GM18858 (cell line): Measurements from ENCODE around the gene PDE3A.

Experiments
- ATAC-seq: cut with Tn5 transposase; IDR thresholded peaks from one replicate; pipeline ENCODE4 v1.9.1; 2021; ENCODE audit not compliant: unreplicated experiment

PDE3A gene

DNA sequence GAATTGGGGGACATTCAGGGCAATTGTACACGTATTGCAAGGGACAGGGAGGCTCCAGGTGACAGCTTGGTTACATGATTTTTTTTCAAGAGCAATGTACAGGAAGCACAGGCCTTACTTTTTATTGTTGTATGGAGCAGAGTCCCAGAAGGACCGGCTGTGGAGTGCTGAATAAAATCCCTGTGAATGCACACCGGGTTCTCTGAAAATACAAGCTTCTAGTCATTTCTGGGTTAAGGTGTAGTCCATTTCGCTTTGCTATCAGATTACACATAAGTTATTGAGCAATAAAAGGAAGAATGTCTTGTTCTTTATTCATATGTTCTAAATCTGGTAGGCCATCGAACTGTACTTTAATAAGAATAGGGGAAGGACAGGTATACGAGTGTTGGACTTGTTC, 52.2 kb downstream of the PDE3A start:
- ATAC-seq: no peak

DNA sequence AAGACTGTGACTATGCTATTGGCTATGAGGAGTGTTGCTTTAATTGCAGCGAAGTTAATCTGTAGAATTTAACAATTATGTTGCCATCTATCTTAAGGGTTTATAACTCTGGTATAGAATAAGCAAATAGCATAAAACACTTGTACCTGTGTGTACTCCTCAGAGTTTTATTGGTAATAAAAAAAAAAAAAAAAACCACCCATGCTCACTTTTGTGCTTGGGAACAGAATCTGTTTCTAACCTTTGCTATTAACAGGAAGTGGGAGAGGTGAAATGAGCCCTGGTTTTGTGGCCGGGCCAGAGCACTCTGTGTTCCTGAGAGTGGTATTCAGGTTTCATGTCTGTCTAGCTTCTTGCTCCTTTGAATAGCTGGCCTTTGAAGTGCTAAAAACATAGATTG, 53.1 kb downstream of the PDE3A start:
- no peak for ATAC-seq

DNA sequence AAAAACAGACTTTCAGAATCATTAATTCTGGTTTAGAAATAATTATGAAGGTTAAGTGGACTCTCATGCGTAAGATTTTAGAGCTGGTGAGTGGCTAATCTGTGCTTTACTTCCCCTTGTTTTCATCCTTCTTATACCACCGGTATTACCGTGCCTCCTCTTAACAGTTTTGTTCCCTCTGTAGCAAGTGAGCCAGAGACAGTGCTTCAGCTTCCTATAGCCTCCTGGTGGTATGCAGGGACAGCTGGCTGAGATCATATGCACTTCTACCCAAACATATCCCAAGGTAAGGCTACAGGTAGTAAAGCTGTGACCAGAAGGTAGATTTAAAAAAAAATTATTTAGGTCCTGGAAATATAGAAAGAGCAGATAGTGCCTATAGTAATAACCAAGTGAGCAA, 55.2 kb downstream of the PDE3A start:
- ATAC-seq: no peak

DNA sequence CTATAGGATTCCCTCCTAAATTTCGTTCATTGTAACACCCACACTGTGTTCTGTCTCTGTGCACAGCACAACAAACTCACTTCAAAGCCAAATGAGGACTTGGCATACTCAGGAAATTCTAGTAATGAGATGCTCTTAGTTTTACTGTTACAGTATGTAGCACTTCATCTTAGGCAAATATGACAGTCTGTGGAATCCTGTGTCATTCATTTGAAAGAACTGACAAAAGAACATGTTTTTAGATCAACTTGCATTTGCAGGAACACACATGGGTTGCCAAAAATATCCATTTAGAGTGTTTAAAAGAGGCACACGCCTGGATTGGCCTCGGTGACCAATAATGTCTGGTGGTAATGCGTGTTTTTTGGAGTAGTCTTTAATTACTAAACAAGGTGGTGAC, 56.5 kb downstream of the PDE3A start:
- ATAC-seq: no peak

DNA sequence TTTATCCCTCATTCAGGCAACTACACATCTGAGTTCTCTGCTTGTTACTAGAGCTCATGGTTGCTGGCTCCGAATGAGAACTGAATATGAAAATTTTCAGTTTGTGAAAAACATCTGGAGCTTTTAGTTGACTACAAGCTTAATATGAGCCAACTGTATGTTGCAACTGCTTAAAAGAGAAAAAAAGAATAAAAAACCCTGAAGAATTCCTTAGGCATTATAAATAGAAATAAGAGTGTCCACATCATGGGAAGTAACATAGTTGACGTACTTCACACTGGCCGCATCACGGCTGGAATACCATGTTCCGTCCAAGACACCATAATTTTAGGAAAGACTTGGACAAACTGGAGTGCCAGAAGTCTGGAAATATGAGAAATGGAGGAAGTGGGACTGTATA, 57.9 kb downstream of the PDE3A start:
- ATAC-seq: no peak

DNA sequence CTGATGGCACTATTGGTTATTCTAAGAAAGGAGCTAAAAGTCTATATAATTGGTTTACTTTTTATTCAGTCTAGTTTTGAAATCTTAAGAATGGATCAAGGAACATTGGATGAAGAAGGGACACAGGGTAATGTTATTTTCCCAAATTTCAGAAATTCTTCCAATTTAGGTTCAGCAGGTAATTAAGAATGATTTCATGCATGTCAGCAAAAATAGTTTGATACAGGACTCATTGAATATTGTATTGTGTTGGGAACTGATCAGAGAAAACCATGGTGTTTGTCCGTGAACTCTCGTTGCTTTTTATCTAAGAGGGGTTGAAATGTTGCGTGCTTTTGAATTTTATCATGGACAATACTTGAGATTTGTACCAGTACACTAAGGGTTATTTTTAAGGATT, 58.6 kb downstream of the PDE3A start:
- no peak for ATAC-seq

DNA sequence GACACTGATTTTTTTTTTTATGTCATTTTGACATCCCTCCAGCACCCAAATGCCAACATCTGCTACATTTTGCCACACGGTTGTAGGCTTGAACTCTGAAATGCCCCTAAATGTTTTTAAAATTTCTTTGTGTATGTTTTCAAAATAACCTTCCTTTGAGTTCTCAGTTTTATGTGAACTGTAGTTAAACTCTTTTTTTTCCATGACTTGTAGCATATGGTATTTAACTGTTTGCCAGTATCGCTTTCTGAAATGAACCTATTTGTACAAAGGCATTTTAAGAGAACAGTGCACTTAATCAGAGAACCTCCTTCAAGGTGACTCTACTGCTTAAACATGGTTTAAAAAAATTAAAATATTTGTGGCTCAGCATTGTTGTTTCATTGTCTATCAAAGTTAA, 61.5 kb downstream of the PDE3A start:
- no peak for ATAC-seq

DNA sequence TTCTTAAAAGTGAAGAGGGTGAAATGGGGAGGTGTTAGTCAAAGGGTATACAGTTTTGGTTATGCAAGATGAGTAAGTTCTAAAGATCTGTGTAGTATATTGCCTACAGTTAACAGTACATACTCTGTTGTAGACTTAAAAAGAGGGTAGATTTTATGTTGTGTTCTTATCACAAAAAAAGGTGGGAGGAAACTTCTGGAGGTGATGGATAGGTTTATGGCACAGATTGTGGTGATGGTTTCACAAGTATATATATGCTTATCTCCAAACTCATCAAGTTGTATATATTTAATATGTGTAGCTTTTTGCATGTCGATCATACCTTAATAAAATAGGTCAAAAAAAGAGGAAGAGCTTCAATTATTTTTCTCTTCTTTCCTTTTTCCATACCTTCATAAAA, 64.0 kb downstream of the PDE3A start:
- no peak for ATAC-seq

DNA sequence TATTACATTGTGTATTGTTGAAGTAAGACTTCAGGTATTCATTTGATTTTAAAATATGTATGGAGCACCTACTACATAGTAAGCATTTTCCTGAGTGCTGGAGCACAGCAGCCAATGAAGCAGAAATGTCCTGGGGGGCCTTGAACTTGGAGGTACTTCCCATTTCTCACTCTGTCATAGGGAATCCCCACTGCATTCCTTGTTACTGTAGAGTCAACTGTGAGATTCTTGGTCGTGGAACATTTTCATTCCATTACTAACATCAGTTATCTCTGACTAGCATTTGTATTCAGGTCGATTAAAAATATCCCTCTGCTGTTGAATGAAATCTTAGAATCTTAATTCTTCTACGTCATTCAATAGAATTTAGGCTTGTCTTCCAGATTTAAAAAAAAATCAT, 66.7 kb downstream of the PDE3A start:
- ATAC-seq: no peak

DNA sequence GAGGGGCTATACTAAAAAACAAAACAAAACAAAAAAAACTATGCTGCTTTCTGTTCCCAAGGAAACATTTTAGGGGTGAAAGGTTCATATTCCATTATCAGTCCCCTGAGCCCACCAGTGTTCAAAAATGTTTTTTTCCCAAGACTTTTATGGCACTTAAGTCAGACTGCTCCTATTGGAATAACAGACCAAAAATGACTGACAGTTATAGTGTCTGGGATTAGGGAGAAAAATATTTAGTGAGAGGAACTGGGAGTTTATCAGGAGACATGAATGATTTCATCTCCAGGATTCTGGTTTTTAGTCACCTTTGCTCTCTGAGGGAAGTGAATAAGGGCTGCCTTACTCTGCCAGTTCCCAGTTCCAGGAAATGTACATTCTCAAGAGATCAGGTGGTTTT, 68.0 kb downstream of the PDE3A start:
- ATAC-seq: no peak

DNA sequence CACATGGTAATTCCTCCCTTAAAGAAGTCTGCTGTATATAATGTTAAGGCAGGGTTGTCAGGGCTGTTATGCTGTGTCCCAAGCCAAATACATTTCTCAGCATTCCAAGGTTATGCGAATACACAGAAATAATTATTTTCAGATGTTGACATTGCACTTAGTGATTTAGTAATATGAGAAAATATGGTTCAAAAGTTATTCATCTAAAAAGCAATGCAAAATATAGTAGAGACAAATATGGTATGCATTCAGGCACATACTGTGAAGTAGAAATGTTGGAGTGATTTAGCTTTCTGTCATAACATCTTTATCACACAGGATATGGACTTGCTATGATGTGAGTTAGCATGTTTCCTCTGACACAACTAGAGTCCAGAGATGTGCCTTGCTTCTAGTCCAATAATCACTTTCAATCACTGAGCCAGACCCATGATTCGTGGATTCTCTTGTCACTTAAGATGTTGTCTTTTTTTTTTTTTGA, 70.0 kb downstream of the PDE3A start:
- no peak for ATAC-seq

DNA sequence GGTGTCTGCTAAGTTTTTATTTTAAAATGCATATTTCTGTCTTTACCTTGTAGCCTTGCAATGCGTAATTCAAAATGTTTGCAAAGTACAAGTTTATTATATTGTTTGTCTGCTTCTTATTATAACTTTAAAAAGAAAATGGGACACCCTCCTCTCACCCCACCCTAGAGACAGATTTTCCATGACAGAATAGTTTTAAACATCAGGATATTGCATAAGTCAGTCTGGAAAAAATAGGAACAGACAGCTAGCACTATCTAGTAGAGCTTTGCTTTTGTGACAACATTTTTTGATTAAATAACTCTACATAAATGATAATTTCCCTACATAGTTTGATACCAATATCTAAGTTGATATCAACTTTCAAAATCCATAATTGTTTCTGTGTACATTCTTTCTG, 71.3 kb downstream of the PDE3A start:
- ATAC-seq: no peak

DNA sequence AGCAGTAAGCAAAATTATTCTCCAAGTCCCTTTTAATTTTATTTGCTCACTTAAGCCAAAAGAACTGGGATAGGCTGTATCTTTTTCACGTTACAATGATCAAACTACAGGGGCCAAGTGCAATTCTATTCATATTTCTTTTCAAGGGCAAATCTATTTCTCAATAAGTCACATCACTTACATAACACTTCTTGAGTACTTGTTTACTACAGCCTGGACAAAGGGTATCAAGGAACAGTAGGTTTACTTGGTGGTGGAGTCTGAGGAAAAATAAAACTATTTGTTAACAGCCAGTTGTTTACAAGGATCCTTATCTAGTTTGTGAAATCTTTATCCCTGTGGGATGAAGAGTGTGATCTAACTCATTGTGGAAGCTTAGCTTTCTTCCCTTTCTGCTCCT, 72.1 kb downstream of the PDE3A start:
- ATAC-seq: no peak

DNA sequence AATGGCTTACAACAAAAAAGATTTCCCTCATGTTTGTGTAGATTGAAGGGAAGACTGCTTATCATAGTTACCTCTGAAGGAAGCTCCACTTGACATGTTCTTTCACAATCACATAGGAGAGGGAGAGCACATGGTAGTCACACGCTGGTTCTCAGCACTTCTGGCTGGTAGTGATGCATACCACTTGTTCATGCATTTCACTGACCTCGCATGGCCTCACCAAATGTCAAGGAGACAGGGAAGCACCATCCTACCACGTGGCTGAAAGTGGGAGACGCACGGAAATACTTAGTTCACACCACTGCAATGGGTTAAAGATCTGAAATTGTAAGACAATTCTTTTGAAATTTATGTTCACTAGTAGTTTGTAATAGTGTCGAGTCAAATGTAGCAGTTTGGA, 74.0 kb downstream of the PDE3A start:
- ATAC-seq: no peak

DNA sequence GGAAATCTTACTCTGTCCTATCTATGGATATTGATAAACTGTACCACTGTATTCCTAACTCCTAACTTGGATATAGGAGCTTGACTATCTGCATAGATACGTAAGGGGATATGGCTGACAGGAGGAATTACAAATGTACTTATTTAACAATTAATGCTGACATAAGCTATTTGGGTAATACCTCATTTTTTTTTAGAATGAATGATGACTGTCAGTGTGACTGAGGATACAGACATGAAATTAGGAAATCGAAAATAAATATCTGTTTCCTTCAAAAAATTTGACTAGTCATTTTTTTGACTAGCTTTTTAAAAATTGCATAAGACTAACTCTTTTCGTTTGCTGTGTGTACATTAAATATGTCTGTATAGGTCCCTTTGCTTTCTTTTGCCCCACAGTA, 74.9 kb downstream of the PDE3A start:
- no peak for ATAC-seq

DNA sequence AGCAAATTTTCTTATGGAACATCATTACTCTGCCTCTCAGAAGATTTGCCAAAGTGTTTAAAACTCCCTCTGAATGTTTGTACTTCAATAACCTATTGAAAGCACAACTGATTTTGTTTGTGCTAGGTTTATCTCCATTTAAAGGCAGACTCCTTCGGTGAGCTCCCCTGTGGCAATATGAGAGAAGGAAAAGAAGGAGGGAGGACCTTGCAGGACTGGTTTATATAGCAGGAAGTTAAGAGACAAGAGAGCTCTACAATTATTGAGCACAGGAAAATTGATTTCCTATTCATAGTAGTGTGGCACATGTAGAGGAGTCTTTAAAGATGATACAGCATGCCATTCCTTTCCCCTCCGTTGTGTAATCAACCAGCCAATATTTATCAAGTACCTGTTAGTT, 75.5 kb downstream of the PDE3A start:
- ATAC-seq: no peak

DNA sequence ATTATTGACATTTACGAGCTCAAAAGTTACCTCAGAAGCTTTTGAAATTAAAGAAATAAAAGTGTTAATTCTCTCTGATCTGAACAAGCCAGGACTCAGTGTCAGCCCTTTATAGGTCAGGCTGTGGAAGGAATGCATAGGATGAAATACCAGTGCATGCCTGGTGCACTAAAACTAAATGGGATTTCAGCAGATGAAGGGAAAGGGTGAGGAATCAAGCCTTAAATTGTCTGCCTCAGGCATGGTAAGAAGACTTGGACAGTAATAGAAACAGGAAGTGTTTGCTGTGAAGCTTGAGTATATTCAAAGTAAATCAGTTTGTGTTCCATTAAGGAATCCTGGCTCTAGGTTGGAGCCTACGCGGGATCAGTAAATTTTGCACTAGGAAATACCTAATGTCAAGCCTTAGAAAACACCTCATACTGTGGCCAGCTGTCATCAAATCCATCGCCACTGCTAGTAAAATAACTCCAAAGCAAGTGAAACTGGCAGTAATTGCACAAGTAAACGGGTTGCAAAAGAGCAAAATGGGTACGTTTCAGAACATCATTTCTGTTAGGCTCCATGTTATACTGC, 76.3 kb downstream of the PDE3A start:
- no peak for ATAC-seq

DNA sequence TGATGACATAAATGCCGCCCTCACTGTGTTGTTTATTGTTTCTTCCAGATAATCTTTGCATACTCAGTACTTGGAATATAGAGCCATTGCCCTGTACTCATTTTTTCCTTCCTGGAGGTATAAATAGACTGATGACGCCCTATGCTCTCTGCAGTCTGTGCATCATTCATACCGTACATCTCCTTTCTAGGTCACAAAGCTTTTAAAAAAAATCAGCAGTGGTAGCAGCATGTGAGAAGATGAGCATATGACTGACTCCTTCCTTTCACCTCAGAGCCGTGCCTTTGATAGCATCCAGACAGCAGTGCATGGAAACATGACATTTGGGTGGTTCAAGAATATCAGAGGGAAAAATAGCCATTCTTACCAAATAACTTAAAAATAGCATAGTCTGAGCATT, 77.3 kb downstream of the PDE3A start:
- no peak for ATAC-seq

DNA sequence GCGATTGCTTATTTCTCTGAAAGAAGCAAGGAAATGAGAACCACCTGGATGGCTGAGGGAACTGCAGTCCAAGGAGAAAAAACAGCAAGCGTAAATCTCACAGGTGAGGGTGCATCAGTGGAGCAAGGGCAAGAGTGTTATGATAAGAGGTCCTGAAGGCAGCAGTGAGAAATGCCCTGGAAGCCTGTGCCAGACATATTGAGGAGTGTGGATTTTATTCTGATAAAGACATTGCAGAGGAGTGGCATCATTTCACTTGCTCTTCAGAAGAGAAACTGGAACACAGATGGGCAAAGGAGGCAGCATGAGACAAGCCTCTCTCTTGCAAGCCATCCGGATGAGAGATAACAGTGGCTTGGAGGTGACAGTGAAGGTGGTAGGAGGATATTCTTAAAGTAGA, 78.5 kb downstream of the PDE3A start:
- ATAC-seq: no peak

DNA sequence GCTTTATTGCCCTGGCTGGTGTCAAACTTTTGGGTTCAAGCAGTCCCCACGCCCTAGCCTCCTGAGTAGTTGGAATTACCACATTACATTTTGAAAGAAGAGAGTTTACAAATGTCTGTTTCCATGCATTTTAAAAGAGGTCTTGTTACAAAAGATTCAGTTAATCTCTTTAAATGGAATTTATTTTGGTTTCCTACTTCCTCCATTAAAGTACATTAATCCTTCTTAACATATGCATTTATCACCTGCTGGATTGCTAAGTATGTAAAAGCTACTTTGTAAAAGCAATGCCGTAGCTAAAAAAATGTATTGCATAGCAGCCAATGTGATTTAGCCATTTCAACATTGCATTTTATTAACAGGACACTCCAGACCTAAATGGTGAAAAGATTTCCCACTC, 80.4 kb downstream of the PDE3A start:
- no peak for ATAC-seq

DNA sequence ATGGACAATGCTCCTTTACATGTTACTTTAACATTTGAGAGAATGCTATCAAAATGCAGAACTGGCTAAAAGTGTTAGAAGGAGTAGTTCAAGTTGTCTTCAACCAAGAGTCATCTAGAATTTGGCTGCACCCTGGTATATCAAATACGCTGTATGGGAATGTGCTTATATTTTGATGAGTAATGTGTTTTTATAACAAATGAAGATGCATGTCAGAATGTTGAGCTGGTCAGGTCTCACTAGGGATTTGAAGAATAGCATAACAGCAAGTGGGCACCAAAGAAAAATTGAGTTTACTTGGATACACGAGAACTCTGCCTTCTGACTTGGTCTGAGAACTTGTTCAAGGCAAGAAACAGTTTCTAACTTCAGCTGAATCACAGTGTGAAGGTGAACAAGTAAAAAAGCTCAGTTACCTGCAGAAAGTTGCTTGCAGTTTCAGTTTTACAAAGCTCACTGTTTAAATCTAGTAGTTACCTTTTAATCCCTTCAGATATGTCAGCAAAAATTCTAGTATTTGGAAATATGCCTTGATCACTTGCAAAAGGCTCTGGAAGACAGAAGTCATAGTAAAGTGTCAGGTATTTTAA, 82.3 kb downstream of the PDE3A start:
- ATAC-seq: no peak

DNA sequence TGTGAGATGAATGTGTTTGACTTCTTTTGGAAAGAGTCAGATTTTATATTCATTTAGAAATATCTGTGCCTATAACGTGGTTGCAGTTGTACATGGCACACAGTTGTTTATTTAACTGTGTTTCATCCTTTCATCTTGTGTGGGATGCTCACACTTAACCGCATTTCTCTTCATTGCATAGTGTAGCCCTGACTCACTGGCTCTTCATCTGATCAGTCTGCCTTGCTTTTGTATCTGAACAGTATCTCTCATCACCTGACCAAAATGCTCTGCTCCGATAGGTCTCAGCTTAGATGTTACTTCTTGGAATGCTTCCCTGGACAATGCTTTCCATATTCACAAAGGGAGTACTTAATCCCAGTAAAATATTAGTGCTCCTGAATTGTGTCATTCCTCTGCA, 83.4 kb downstream of the PDE3A start:
- ATAC-seq: no peak

DNA sequence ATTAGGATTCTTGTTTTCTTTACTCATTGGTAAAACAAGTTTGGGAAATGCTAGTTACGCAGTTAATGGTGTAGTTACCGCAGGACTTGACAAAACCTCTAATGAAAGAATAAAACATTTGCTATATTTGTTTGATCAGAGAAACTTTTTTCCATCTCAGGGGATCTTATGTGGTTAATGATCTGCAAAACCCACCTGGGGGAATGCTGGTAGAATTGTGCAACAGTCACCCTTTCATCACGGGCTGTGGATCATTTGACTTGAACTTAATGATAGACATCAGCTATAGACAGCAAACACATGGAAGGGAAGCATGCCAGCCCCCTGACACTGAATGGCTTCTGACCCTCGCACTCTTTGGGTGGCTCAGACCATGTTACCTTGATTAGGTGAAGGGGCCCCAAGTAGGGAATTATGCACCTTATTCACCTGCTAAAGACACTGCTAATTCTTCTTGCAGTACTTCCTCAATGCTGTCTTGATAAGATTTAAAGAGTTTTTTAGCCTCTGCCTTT, 84.2 kb downstream of the PDE3A start:
- ATAC-seq: no peak
